IMR-90 (cell line): ENCODE results near the gene ZNF267. TPM values are rescaled to one million over a fixed set of nuclear protein-coding genes. Genes with fewer than 3 reads are reported as not detected.

Source experiments
- ATAC-seq: fragments of 200-7000 bp; cut with Tn5 transposase; 2 replicates; pipeline ENCODE4 v1.9.1; 2020; ENCODE audit warnings: low read depth, mild to moderate bottlenecking, moderate library complexity
- BruUV-seq: library from RNA; stranded (reverse); fragments of 400-500 nt; replicated peaks from 2 replicates; lab custom pipeline; 2021; lab: Mats Ljungman, UMichigan
- CTCF ChIA-PET: fragments of 300-600 bp; formaldehyde crosslinking; extraction: SDS; loops from one replicate; lab custom pipeline; 2021; ENCODE audit warnings: antibody characterized with exemption; lab: Yijun Ruan, JAX
- POLR2A ChIA-PET: fragments of 300-600 bp; sonication (Branson Sonifier 250); formaldehyde crosslinking; loops from one replicate; lab custom pipeline; 2022; ENCODE audit warnings: antibody characterized with exemption; ENCODE audit not compliant: unreplicated experiment; lab: Charles Lee
- DNase-seq: peaks from one replicate; pipeline ENCODE4 v3.0.0; 2013
- H2AFZ ChIP-seq: replicated peaks from 2 replicates; pipeline ENCODE3; 2013; ENCODE audit warnings: low read length, mild to moderate bottlenecking; ENCODE audit not compliant: poor library complexity
- H2AK5ac ChIP-seq: 2 replicates; pipeline ENCODE4 v1.6.1; 2013; ENCODE audit warnings: low read depth, low read length, inconsistent platforms
- H2AK9ac ChIP-seq: replicated peaks from 2 replicates; pipeline ENCODE3; 2013; ENCODE audit warnings: mild to moderate bottlenecking, low read depth, low read length, moderate library complexity; ENCODE audit not compliant: poor library complexity
- H2BK120ac ChIP-seq: 2 replicates; pipeline ENCODE4 v1.6.1; 2013; ENCODE audit warnings: low read depth, low read length, inconsistent platforms
- H2BK15ac ChIP-seq: 3 replicates; pipeline ENCODE4 v1.6.1; 2013; ENCODE audit warnings: low read depth, low read length, inconsistent platforms
- H2BK20ac ChIP-seq: 2 replicates; pipeline ENCODE4 v1.6.1; 2013; ENCODE audit warnings: low read depth, mild to moderate bottlenecking, inconsistent platforms, low read length, moderate library complexity
- H2BK5ac ChIP-seq: 2 replicates; pipeline ENCODE4 v1.6.1; 2013; ENCODE audit warnings: mild to moderate bottlenecking, low read depth, low read length, inconsistent platforms; ENCODE audit not compliant: poor library complexity, severe bottlenecking
- H3K14ac ChIP-seq: replicated peaks from 2 replicates; pipeline ENCODE4 v1.6.1; 2013; ENCODE audit warnings: low read depth, low read length, inconsistent platforms
- H3K18ac ChIP-seq: 2 replicates; pipeline ENCODE4 v1.6.1; 2013; ENCODE audit warnings: low read depth, low read length, control low read depth
- H3K23ac ChIP-seq: 2 replicates; pipeline ENCODE4 v1.6.1; 2013; ENCODE audit warnings: low read depth, low read length, inconsistent platforms
- H3K27ac ChIP-seq: 2 replicates; pipeline ENCODE4 v1.5.1; 2013; ENCODE audit warnings: mild to moderate bottlenecking, control low read depth, low read length; ENCODE audit not compliant: insufficient read depth
- H3K27me3 ChIP-seq: 2 replicates; pipeline ENCODE4 v1.6.1; 2013; ENCODE audit warnings: low read length; ENCODE audit not compliant: control insufficient read depth, insufficient read depth
- H3K36me3 ChIP-seq: 2 replicates; pipeline ENCODE4 v1.6.1; 2013; ENCODE audit warnings: low read length, mixed read lengths; ENCODE audit not compliant: control insufficient read depth, insufficient read depth
- H3K4ac ChIP-seq: 2 replicates; pipeline ENCODE4 v1.6.1; 2013; ENCODE audit warnings: low read depth, low read length, inconsistent platforms
- H3K4me1 ChIP-seq: 2 replicates; pipeline ENCODE4 v1.6.1; 2013; ENCODE audit warnings: low read length, mixed read lengths; ENCODE audit not compliant: control insufficient read depth, insufficient read depth
- H3K4me2 ChIP-seq: 2 replicates; pipeline ENCODE4 v1.6.1; 2013; ENCODE audit warnings: low read depth, mild to moderate bottlenecking, control low read depth, low read length, moderate library complexity
- H3K4me3 ChIP-seq: 2 replicates; pipeline ENCODE4 v1.5.1; 2013; ENCODE audit warnings: low read depth, mild to moderate bottlenecking, control low read depth, low read length, moderate library complexity; ENCODE audit not compliant: insufficient read depth
- H3K56ac ChIP-seq: 2 replicates; pipeline ENCODE4 v1.6.1; 2013; ENCODE audit warnings: low read length, inconsistent platforms; ENCODE audit not compliant: insufficient read depth; ENCODE audit errors: extremely low read depth
- H3K79me1 ChIP-seq, 2 experiments: 2 replicates each; pipeline ENCODE4 v1.6.1; 2013; ENCODE audit warnings: low read length in 2 of 2, inconsistent platforms in 1 of 2, low read depth in 1 of 2
- H3K9ac ChIP-seq: 2 replicates; pipeline ENCODE4 v1.6.1; 2013; ENCODE audit warnings: low read depth, low read length, control low read depth
- H3K9me1 ChIP-seq: 2 replicates; pipeline ENCODE4 v1.6.1; 2013; ENCODE audit warnings: low read length, inconsistent platforms; ENCODE audit not compliant: insufficient read depth
- H3K9me3 ChIP-seq: 2 replicates; pipeline ENCODE4 v1.6.1; 2013; ENCODE audit warnings: low read length; ENCODE audit not compliant: control insufficient read depth, insufficient read depth
- H4K20me1 ChIP-seq: 2 replicates; pipeline ENCODE4 v1.6.1; 2013; ENCODE audit warnings: low read length, inconsistent platforms; ENCODE audit not compliant: insufficient read depth
- H4K5ac ChIP-seq: 2 replicates; pipeline ENCODE4 v1.6.1; 2013; ENCODE audit warnings: mild to moderate bottlenecking, low read depth, low read length, control low read depth
- H4K8ac ChIP-seq, 2 experiments: 2 replicates each; pipeline ENCODE4 v1.6.1; 2013; ENCODE audit warnings: low read depth in 2 of 2, low read length in 2 of 2, control low read depth in 1 of 2, inconsistent platforms in 1 of 2
- H4K91ac ChIP-seq: 2 replicates; pipeline ENCODE4 v1.6.1; 2013; ENCODE audit warnings: low read depth, low read length, inconsistent platforms; ENCODE audit not compliant: insufficient read depth
- BHLHE40 ChIP-seq: fragments of 150-350 bp; IDR thresholded peaks from 2 replicates; pipeline ENCODE4 v1.6.1; 2016; ENCODE audit warnings: mild to moderate bottlenecking, low read depth, low read length
- CEBPB ChIP-seq: IDR thresholded peaks from 2 replicates; pipeline ENCODE4 v1.6.1; 2012; ENCODE audit warnings: low read depth, low read length, improper control_type of control experiment
- CHD1 ChIP-seq: IDR thresholded peaks from 2 replicates; pipeline ENCODE4 v1.6.1; 2012; ENCODE audit warnings: low read depth, low read length, improper control_type of control experiment
- CTCF ChIP-seq: conservative IDR thresholded peaks from 2 replicates; pipeline ENCODE4 v1.5.1; 2012; ENCODE audit warnings: mild to moderate bottlenecking, low read depth, low read length, improper control_type of control experiment
- FOS ChIP-seq: fragments of 150-350 bp; IDR thresholded peaks from 2 replicates; pipeline ENCODE4 v1.6.1; 2016; ENCODE audit warnings: low read depth, low read length
- MAFK ChIP-seq: IDR thresholded peaks from 2 replicates; pipeline ENCODE4 v1.6.1; 2012; ENCODE audit warnings: low read depth, low read length, improper control_type of control experiment
- MAZ ChIP-seq: IDR thresholded peaks from 2 replicates; pipeline ENCODE4 v1.6.1; 2012; ENCODE audit warnings: low read depth, mild to moderate bottlenecking, low read length, improper control_type of control experiment, moderate library complexity, borderline replicate concordance
- MXI1 ChIP-seq: IDR thresholded peaks from 2 replicates; pipeline ENCODE4 v1.6.1; 2012; ENCODE audit warnings: low read depth, mild to moderate bottlenecking, low read length, moderate library complexity, borderline replicate concordance
- NFE2L2 ChIP-seq: fragments of 150-350 bp; IDR thresholded peaks from 2 replicates; pipeline ENCODE4 v1.6.1; 2016; ENCODE audit warnings: low read depth, mild to moderate bottlenecking, low read length
- POLR2A ChIP-seq: IDR thresholded peaks from 2 replicates; pipeline ENCODE4 v1.6.1; 2012; ENCODE audit warnings: mild to moderate bottlenecking, low read depth, low read length
- RAD21 ChIP-seq: IDR thresholded peaks from 2 replicates; pipeline ENCODE4 v1.6.1; 2012; ENCODE audit warnings: low read length, improper control_type of control experiment
- RCOR1 ChIP-seq: IDR thresholded peaks from 2 replicates; pipeline ENCODE4 v1.6.1; 2012; ENCODE audit warnings: mild to moderate bottlenecking, low read length, improper control_type of control experiment; ENCODE audit not compliant: insufficient replicate concordance
- RFX5 ChIP-seq: IDR thresholded peaks from 2 replicates; pipeline ENCODE4 v1.8.0; 2012; ENCODE audit warnings: low read depth, mild to moderate bottlenecking, low read length, moderate library complexity
- SMC3 ChIP-seq: fragments of 150-350 bp; IDR thresholded peaks from 2 replicates; pipeline ENCODE4 v1.6.1; 2016; ENCODE audit warnings: low read depth, mild to moderate bottlenecking, antibody characterized with exemption, low read length, moderate library complexity
- WGBS, 2 experiments: methylation state at CpG; one replicate each; pipeline versions ENCODE4 v1.1.5 to v1.1.7; 2013; ENCODE audit warnings: missing lambda C conversion rate in 2 of 2; ENCODE audit not compliant: insufficient read length in 1 of 2; ENCODE audit errors: extremely low coverage in 2 of 2; 5-methylcytosine and 5-hydroxymethylcytosine counted together
- dilution Hi-C: fragments of 300-500 bp; cut with HindIII; formaldehyde crosslinking; loops from one replicate; pipeline ENCODE4 v1.14.3; 2018; ENCODE audit warnings: low sequenced_read_pairs; ENCODE audit not compliant: unreplicated experiment
- in situ Hi-C: fragments of 300-500 bp; cut with MboI; formaldehyde crosslinking; loops from 3 replicates; pipeline ENCODE4 v1.14.3; 2019; ENCODE audit warnings: low sequenced_read_pairs, inconsistent platforms, mixed read lengths
- intact Hi-C: fragments of 100-400 bp; cut with micrococcal nuclease; formaldehyde crosslinking; loops from 2 replicates; pipeline ENCODE4 v1.10.0; 2022
- polyA plus RNA-seq, 3 experiments: library from polyadenylated mRNA; depleted of rRNA; stranded (reverse); fragments of >200 nt; gene quantifications; 2 replicates each; pipeline ENCODE4 v1.2.3, GENCODE V29; 2012; ENCODE audit warnings: low replicate concordance in 1 of 3
- total RNA-seq: library from RNA; depleted of rRNA; stranded (reverse); fragments of >200 nt; gene quantifications from 2 replicates; pipeline ENCODE4 v1.2.3, GENCODE V29; 2012
- TF ChIP-seq, protein P1 (sequence below): fragments of 150-350 bp; IDR thresholded peaks from 2 replicates; pipeline ENCODE4 v1.6.1; 2017; ENCODE audit warnings: mild to moderate bottlenecking, antibody characterized with exemption, low read length, low read depth
- TF ChIP-seq, protein P2 (sequence below): fragments of 150-350 bp; IDR thresholded peaks from 2 replicates; pipeline ENCODE4 v1.6.1; 2016; ENCODE audit warnings: low read depth, mild to moderate bottlenecking, low read length, moderate library complexity, borderline replicate concordance

ZNF267 gene
- total and polyA plus RNA-seq, 2 of the 4 experiments (the other 2 are of a cell fraction) = 2.5 to 15.6 TPM

- H2AK9ac ChIP-seq = no peak overlapping the region
- ATAC-seq = no peak
- H2BK120ac ChIP-seq = no peak overlapping the region
- TF ChIP-seq MAZ (no peak), RFX5 (no peak), MAFK (no peak), MXI1 (no peak), CTCF (no peak), RAD21 (no peak), NFE2L2 (no peak), FOS (no peak), CHD1 (no peak), RCOR1 (no peak), SMC3 (no peak), BHLHE40 (no peak), POLR2A (no peak), CEBPB (no peak)
- TF ChIP-seq, protein P1, sequence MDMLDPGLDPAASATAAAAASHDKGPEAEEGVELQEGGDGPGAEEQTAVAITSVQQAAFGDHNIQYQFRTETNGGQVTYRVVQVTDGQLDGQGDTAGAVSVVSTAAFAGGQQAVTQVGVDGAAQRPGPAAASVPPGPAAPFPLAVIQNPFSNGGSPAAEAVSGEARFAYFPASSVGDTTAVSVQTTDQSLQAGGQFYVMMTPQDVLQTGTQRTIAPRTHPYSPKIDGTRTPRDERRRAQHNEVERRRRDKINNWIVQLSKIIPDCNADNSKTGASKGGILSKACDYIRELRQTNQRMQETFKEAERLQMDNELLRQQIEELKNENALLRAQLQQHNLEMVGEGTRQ = no peak
- TF ChIP-seq, protein P2, sequence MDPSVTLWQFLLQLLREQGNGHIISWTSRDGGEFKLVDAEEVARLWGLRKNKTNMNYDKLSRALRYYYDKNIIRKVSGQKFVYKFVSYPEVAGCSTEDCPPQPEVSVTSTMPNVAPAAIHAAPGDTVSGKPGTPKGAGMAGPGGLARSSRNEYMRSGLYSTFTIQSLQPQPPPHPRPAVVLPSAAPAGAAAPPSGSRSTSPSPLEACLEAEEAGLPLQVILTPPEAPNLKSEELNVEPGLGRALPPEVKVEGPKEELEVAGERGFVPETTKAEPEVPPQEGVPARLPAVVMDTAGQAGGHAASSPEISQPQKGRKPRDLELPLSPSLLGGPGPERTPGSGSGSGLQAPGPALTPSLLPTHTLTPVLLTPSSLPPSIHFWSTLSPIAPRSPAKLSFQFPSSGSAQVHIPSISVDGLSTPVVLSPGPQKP = no peak
- no peaks in the 10 kb centered on the region for H3K9me3 ChIP-seq
- no peak overlapping the region for H2AK5ac ChIP-seq
- intact Hi-C loops (no loop called here), in situ Hi-C loops (no loop called here), dilution Hi-C loops (no loop called here)
- no peak overlapping the region for H4K5ac ChIP-seq
- no peaks in the 10 kb centered on the region for H3K27me3 ChIP-seq
- H3K79me1 ChIP-seq = no peaks in the 10 kb centered on the region
- no peak for DNase-seq
- WGBS, 2 experiments = no CpG with 5 or more reads among the region's 3 CpGs
- no peak overlapping the region for H3K9ac ChIP-seq
- H3K4me2 ChIP-seq = no peak overlapping the region
- H3K27ac ChIP-seq = no peak overlapping the region
- no peak overlapping the region for H3K14ac ChIP-seq
- no peak overlapping the region for H2BK15ac ChIP-seq
- no peaks in the 10 kb centered on the region for H3K4me1 ChIP-seq
- H2BK20ac ChIP-seq = no peak overlapping the region
- H3K9me1 ChIP-seq = no peaks in the 10 kb centered on the region
- no peak overlapping the region for H3K56ac ChIP-seq
- no peak overlapping the region for H2BK5ac ChIP-seq
- H3K23ac ChIP-seq = no peak overlapping the region
- ChIA-PET CTCF (no interaction called here), POLR2A (no interaction called here)
- no peak overlapping the region for H3K4ac ChIP-seq
- H2AFZ ChIP-seq = no peak overlapping the region
- no peak overlapping the region for H3K4me3 ChIP-seq
- H3K36me3 ChIP-seq = no peaks in the 10 kb centered on the region
- BruUV-seq = no TSS peak
- no peak overlapping the region for H4K91ac ChIP-seq
- no peaks in the 10 kb centered on the region for H4K20me1 ChIP-seq
- no peak overlapping the region for H4K8ac ChIP-seq
- no peak overlapping the region for H3K18ac ChIP-seq
These were observed 40.6 kb upstream of the ZNF267 start for GRCh38 chr16:31833047-31833446.
